H1 (cell line): ENCODE results near the gene TSFM. TPM values are rescaled to one million over a fixed set of nuclear protein-coding genes. Genes with fewer than 3 reads are reported as not detected.
A peak's percentile ranks its signal among the peaks of the same experiment; 100 is the strongest.

ENCODE experiments used
- CTCF ChIA-PET: fragments of 300-600 bp; sonication (Branson Sonifier 250); formaldehyde crosslinking; loops from one replicate; lab custom pipeline; 2021; ENCODE audit not compliant: partially characterized antibody; lab: Charles Lee
- POLR2A ChIA-PET: fragments of 300-600 bp; sonication (Branson Sonifier 250); formaldehyde crosslinking; loops from one replicate; lab custom pipeline; 2021; ENCODE audit warnings: inconsistent platforms; ENCODE audit not compliant: partially characterized antibody; lab: Charles Lee
- DNase-seq, 2 experiments: peaks; one replicate each; pipeline versions ENCODE4 v3.0.0 to v3.0.0-alpha.2; 2010 to 2022; ENCODE audit warnings: low spot score in 2 of 2, low read depth in 1 of 2, mixed read lengths in 1 of 2
- FAIRE-seq: peaks from 2 replicates; lab custom pipeline; 2011; peaks lifted over from hg19 to GRCh38; lab: Jason Lieb, UNC
- H2AFZ ChIP-seq: 2 replicates; pipeline ENCODE4 v1.8.1; 2012; ENCODE audit warnings: low read length, inconsistent platforms
- H2AK5ac ChIP-seq: 2 replicates; pipeline ENCODE4 v1.6.1; 2013; ENCODE audit warnings: low read depth, low read length
- H2BK120ac ChIP-seq: replicated peaks from 2 replicates; pipeline ENCODE3; 2013; ENCODE audit warnings: low read depth, low read length, inconsistent platforms
- H2BK12ac ChIP-seq: 2 replicates; pipeline ENCODE4 v1.6.1; 2013; ENCODE audit warnings: low read depth, low read length
- H2BK15ac ChIP-seq: 2 replicates; pipeline ENCODE4 v1.6.1; 2013; ENCODE audit warnings: low read length
- H2BK20ac ChIP-seq: 2 replicates; pipeline ENCODE4 v1.6.1; 2013; ENCODE audit warnings: low read length
- H2BK5ac ChIP-seq: 2 replicates; pipeline ENCODE4 v1.6.1; 2013; ENCODE audit warnings: low read depth, low read length
- H3K14ac ChIP-seq: 2 replicates; pipeline ENCODE4 v1.6.1; 2013; ENCODE audit warnings: inconsistent platforms; ENCODE audit not compliant: insufficient read length
- H3K18ac ChIP-seq: 2 replicates; pipeline ENCODE4 v1.6.1; 2013; ENCODE audit warnings: low read length; ENCODE audit errors: extremely low read depth
- H3K23ac ChIP-seq: 2 replicates; pipeline ENCODE4 v1.6.1; 2013; ENCODE audit warnings: inconsistent platforms; ENCODE audit not compliant: insufficient read length
- H3K23me2 ChIP-seq: 2 replicates; pipeline ENCODE4 v1.6.1; 2013; ENCODE audit warnings: low read depth, low read length
- H3K27ac ChIP-seq: 2 replicates; pipeline ENCODE4 v1.6.1; 2011; ENCODE audit warnings: low read depth, low read length, inconsistent platforms
- H3K27me3 ChIP-seq, 4 experiments: replicated peaks in 1 of 4; 1 replicate in 1 of 4; 2 replicates in 3 of 4; pipeline versions ENCODE4 v1.6.1 to v1.8.1; 2011 to 2013; ENCODE audit warnings: low read length in 3 of 4, mild to moderate bottlenecking in 3 of 4, inconsistent platforms in 2 of 4, mixed read lengths in 2 of 4, moderate library complexity in 1 of 4; ENCODE audit not compliant: control insufficient read depth in 3 of 4, insufficient read depth in 3 of 4; ENCODE audit errors: extremely low read depth in 1 of 4
- H3K36me3 ChIP-seq, 4 experiments: 2 replicates each; pipeline versions ENCODE4 v1.6.1 to v1.8.1; 2011 to 2013; ENCODE audit warnings: mild to moderate bottlenecking in 4 of 4, low read length in 3 of 4, moderate library complexity in 2 of 4, control low read depth in 1 of 4, inconsistent platforms in 1 of 4; ENCODE audit not compliant: insufficient read depth in 4 of 4, control insufficient read depth in 2 of 4
- H3K4ac ChIP-seq: replicated peaks from 2 replicates; pipeline ENCODE3; 2013; ENCODE audit warnings: low read length, low read depth, mixed read lengths, inconsistent platforms; ENCODE audit not compliant: insufficient read length
- H3K4me1 ChIP-seq, 4 experiments: replicated peaks in 1 of 4; 1 replicate in 1 of 4; 2 replicates in 3 of 4; pipeline versions ENCODE4 v1.6.1 to v1.8.1; 2011 to 2013; ENCODE audit warnings: low read length in 3 of 4, inconsistent platforms in 2 of 4, mixed read lengths in 1 of 4; ENCODE audit not compliant: insufficient read depth in 4 of 4, control insufficient read depth in 3 of 4
- H3K4me2 ChIP-seq, 2 experiments: 2 replicates each; pipeline versions ENCODE4 v1.6.1 to v1.8.1; 2011 to 2013; ENCODE audit warnings: low read depth in 2 of 2, low read length in 2 of 2, control low read depth in 1 of 2, inconsistent platforms in 1 of 2, mild to moderate bottlenecking in 1 of 2; ENCODE audit not compliant: insufficient read depth in 1 of 2
- H3K4me3 ChIP-seq, 4 experiments: fragments of 200-600, 300-600 bp in 1 of 4; sonication (generic), shearing (Covaris generic), sonication (Bioruptor Twin) in 1 of 4; 2 replicates each; pipeline versions ENCODE4 v1.5.1 to v1.8.1; 2011 to 2016; ENCODE audit warnings: low read length in 4 of 4, low read depth in 3 of 4, control low read depth in 2 of 4, inconsistent platforms in 2 of 4, mild to moderate bottlenecking in 2 of 4, mixed read lengths in 1 of 4, moderate library complexity in 1 of 4; ENCODE audit not compliant: insufficient read depth in 2 of 4; ENCODE audit errors: extremely low read depth in 1 of 4
- H3K56ac ChIP-seq: replicated peaks from 2 replicates; pipeline ENCODE3; 2013; ENCODE audit warnings: low read depth, mild to moderate bottlenecking, mixed read lengths, low read length, inconsistent platforms; ENCODE audit not compliant: insufficient read length
- H3K79me1 ChIP-seq: 2 replicates; pipeline ENCODE4 v1.6.1; 2013; ENCODE audit warnings: low read depth, low read length, control low read depth
- H3K79me2 ChIP-seq, 2 experiments: 2 replicates each; pipeline versions ENCODE4 v1.6.1 to v1.8.1; 2012 to 2013; ENCODE audit warnings: low read length in 2 of 2, mild to moderate bottlenecking in 2 of 2, inconsistent platforms in 1 of 2; ENCODE audit not compliant: insufficient read depth in 2 of 2, control insufficient read depth in 1 of 2
- H3K9ac ChIP-seq, 4 experiments: replicated peaks in 1 of 4; 1 replicate in 1 of 4; 2 replicates in 3 of 4; pipeline versions ENCODE4 v1.6.1 to v1.8.1; 2011 to 2013; ENCODE audit warnings: low read depth in 3 of 4, low read length in 3 of 4, control low read depth in 2 of 4, mild to moderate bottlenecking in 2 of 4, moderate library complexity in 2 of 4, inconsistent platforms in 1 of 4; ENCODE audit errors: extremely low read depth in 1 of 4
- H3K9me3 ChIP-seq, 2 experiments: 2 replicates each; pipeline versions ENCODE4 v1.6.1 to v1.8.1; 2012 to 2013; ENCODE audit warnings: mild to moderate bottlenecking in 2 of 2, moderate library complexity in 2 of 2, control low read depth in 1 of 2, inconsistent platforms in 1 of 2, low read depth in 1 of 2, low read length in 1 of 2, mixed read lengths in 1 of 2; ENCODE audit not compliant: insufficient read depth in 2 of 2
- H4K20me1 ChIP-seq, 2 experiments: replicated peaks in 1 of 2; 2 replicates each; pipeline versions ENCODE3 to v1.8.1; 2011 to 2013; ENCODE audit warnings: inconsistent platforms in 2 of 2, low read length in 2 of 2, mild to moderate bottlenecking in 1 of 2; ENCODE audit not compliant: insufficient read depth in 2 of 2, control insufficient read depth in 1 of 2
- H4K5ac ChIP-seq: 2 replicates; pipeline ENCODE4 v1.6.1; 2013; ENCODE audit warnings: low read length, low read depth, mixed read lengths, inconsistent platforms; ENCODE audit not compliant: insufficient read length
- H4K8ac ChIP-seq: 2 replicates; pipeline ENCODE4 v1.8.0; 2013; ENCODE audit warnings: mild to moderate bottlenecking, moderate library complexity, low read length, inconsistent platforms; ENCODE audit not compliant: insufficient read depth; ENCODE audit errors: extremely low read depth
- H4K91ac ChIP-seq: replicated peaks from 2 replicates; pipeline ENCODE3; 2013; ENCODE audit warnings: low read length, mixed read lengths, inconsistent platforms; ENCODE audit not compliant: insufficient read length
- CHD1 ChIP-seq: IDR thresholded peaks from 2 replicates; pipeline ENCODE4 v1.6.1; 2012; ENCODE audit warnings: low read depth, low read length, improper control_type of control experiment
- NANOG ChIP-seq: IDR thresholded peaks from 2 replicates; pipeline ENCODE4 v1.6.1; 2011; ENCODE audit warnings: low read length, low read depth, mild to moderate bottlenecking, inconsistent platforms; ENCODE audit not compliant: insufficient read depth, poor library complexity, severe bottlenecking
- RAD21 ChIP-seq, 2 experiments: IDR thresholded peaks in 1 of 2; conservative IDR thresholded peaks in 1 of 2; 2 replicates each; pipeline ENCODE4 v1.6.1; 2011; ENCODE audit warnings: low read depth in 2 of 2, low read length in 2 of 2, improper control_type of control experiment in 1 of 2, inconsistent platforms in 1 of 2, mild to moderate bottlenecking in 1 of 2, moderate library complexity in 1 of 2
- RFX5 ChIP-seq: IDR thresholded peaks from 2 replicates; pipeline ENCODE4 v1.6.1; 2011; ENCODE audit warnings: low read depth, low read length, improper control_type of control experiment, borderline replicate concordance
- SIRT6 ChIP-seq: IDR thresholded peaks from one replicate; pipeline ENCODE4 v1.7.1; 2012; ENCODE audit warnings: low read length, inconsistent platforms
- SP2 ChIP-seq: IDR thresholded peaks from 2 replicates; pipeline ENCODE4 v1.6.1; 2012; ENCODE audit warnings: mild to moderate bottlenecking, low read length, inconsistent platforms
- TBP ChIP-seq: IDR thresholded peaks from 2 replicates; pipeline ENCODE4 v1.6.1; 2011; ENCODE audit warnings: low read depth, low read length, improper control_type of control experiment
- TCF12 ChIP-seq: IDR thresholded peaks from 2 replicates; pipeline ENCODE4 v1.6.1; 2011; ENCODE audit warnings: low read depth, mild to moderate bottlenecking, low read length
- WGBS, 2 experiments: shearing (Covaris generic) in 1 of 2; methylation state at CpG; one replicate each; pipeline versions ENCODE4 v1.1.6 to v1.1.7; 2013 to 2015; ENCODE audit warnings: low lambda C conversion rate in 2 of 2, mixed read lengths in 2 of 2, inconsistent platforms in 1 of 2, low coverage in 1 of 2, missing lambda C conversion rate in 1 of 2; ENCODE audit not compliant: insufficient replicate concordance in 2 of 2, insufficient coverage in 1 of 2, insufficient read length in 1 of 2; ENCODE audit errors: extremely low coverage in 1 of 2, missing lambda C conversion rate in 1 of 2; 5-methylcytosine and 5-hydroxymethylcytosine counted together
- polyA plus RNA-seq, 7 experiments: library from polyadenylated mRNA; depleted of rRNA in 3 of 7; stranded (reverse) in 5 of 7; unstranded in 2 of 7; fragments of >200 nt in 5 of 7; fragments of 200-250 nt in 2 of 7; gene quantifications; 1 replicate in 5 of 7; 2 replicates in 1 of 7; 4 replicates in 1 of 7; pipeline versions ENCODE4 v1.2.1 to v1.2.3, GENCODE V29; 2011 to 2013; ENCODE audit warnings: missing spikeins in 2 of 7, mixed read lengths in 2 of 7
- total RNA-seq: library from RNA; stranded (reverse); fragmentation: NEBNext Ultra II Directional; extraction: Animal tissue kit (Norgen Biotek cat#: 25700); gene quantifications from 2 replicates; pipeline ENCODE4 v1.2.1, GENCODE V29; 2021

The TSFM gene
- total and polyA plus RNA-seq, 2 of the 8 experiments (the other 6 are each of a cell fraction or from before 2014, with no cell fraction given), result 17.4 to 49.8 TPM

GRCh38 chr12:57835366-57836288, 53.0 kb downstream of the TSFM start:
- Histone ChIP-seq H2AK5ac (peak overlapping the region; percentile 43; the same call in 1 of the 2 replicates), H3K56ac (no peak overlapping the region), H2BK120ac (no peak overlapping the region), H3K9ac (no peak overlapping the region; a peak in 1 of 7 replicates), H3K23ac (no peak overlapping the region), H3K79me2 (peaks cover 17 to 97% of the 10 kb centered on the region in 2 experiments), H4K5ac (no peak overlapping the region), H2AFZ (no peak overlapping the region), H3K14ac (no peak overlapping the region), H3K4me3 (no peak overlapping the region), H3K4ac (peak overlapping the region; percentile 79), H4K91ac (peak overlapping the region; percentile 75), H3K9me3 (no peaks in the 10 kb centered on the region), H2BK20ac (peak overlapping the region; percentile 75; the same call in 1 of the 2 replicates), H3K23me2 (no peaks in the 10 kb centered on the region), H4K8ac (peak overlapping the region; percentile 16; the same call in 1 of the 2 replicates), H3K36me3 (no peaks in the 10 kb centered on the region), H3K27me3 (no peaks in the 10 kb centered on the region), H2BK15ac (peak overlapping the region; percentile 2; the same call in 1 of the 2 replicates), H2BK12ac (peak overlapping the region; percentile 99; the same call in 1 of the 2 replicates), H3K4me1 (peaks cover 31 to 62% (median 38%) of the 10 kb centered on the region in 4 experiments), H4K20me1 (peaks cover 30 to 50% of the 10 kb centered on the region in 2 experiments), H3K4me2 (no peak overlapping the region; a peak in 1 of 4 replicates), H3K27ac (no peak overlapping the region), H3K18ac (peak overlapping the region; percentile 79; the same call in 1 of the 2 replicates), H2BK5ac (peak overlapping the region; percentile 91), H3K79me1 (peaks cover 30% of the 10 kb centered on the region)
- WGBS, 2 experiments, result 82% methylated on average over 9 of the region's 9 CpGs; no CpG with 5 or more reads in 1 of the 2 experiments
- ChIA-PET CTCF (interaction anchor here (0.8 to 10.0 kb wide), 12 partner anchors 9 to 70 kb away, joined by 3 to 181 read pairs (median 20); partner anchors contain the start of gene CTDSP2), POLR2A (interaction anchor here (1.0 to 24.2 kb wide), 10 partner anchors 12 to 68 kb away, joined by 3 to 722 read pairs (median 10); partner anchors contain the start of genes AVIL, CTDSP2, CYP27B1 and EEF1AKMT3)
- no peak for DNase-seq
- no peak for FAIRE-seq
- TF ChIP-seq RAD21 (IDR thresholded peaks at IDR 0.05 in 1 of 2, conservative IDR thresholded peaks at IDR 0.05 in 1 of 2; ENCODE audit: low read depth in 2 of 2, low read length in 2 of 2) (no peak), TBP (no peak), RFX5 (no peak), TCF12 (no peak), SP2 (no peak), NANOG (no peak), SIRT6 (no peak), CHD1 (no peak)
